ENCODE data around the gene PEF1. TPM values are rescaled to one million over a fixed set of nuclear protein-coding genes. Genes with fewer than 3 reads are reported as not detected.

The PEF1 gene
- total RNA-seq, 3 donors from 2014 or later (not counting 1 experiment from before 2014, with no cell fraction given) = 48.9 to 62.8 (median 49.9) TPM

DNA sequence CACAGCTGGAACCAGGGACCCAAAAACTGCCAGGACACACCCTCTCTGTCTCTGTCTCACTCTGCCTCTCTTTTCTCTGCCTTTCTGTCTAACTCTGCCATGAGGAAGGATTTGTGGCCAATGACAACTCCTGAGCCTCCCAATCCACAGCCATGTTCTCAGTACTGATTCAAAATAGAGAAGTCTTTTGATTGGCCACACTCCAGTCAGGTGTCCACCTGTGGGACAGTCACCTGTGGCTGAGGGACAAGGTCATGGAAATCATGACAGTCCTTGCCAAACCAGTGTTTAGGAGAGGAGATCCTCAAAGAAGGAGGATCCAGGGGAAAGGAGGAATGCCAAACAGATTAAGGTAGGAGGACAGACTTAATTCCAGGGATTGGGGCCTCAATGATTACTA lies 52.5 kb downstream of the PEF1 start:
- Mint-ChIP-seq H3K27ac (no peak overlapping the region), H3K27me3 (ENCODE audit: low read depth in 2 of 2) (peaks cover 29 to 34% of the 10 kb centered on the region in 2 donors), H3K4me3 (no peak overlapping the region), H3K36me3 (no peaks in the 10 kb centered on the region), H3K9me3 (no peaks in the 10 kb centered on the region), H3K4me1 (no peaks in the 10 kb centered on the region)
- intact Hi-C loops (cut with micrococcal nuclease) = no loop called here
- no peak for TF ChIP-seq CTCF (IDR thresholded peaks at IDR 0.05)
- no peak for DNase-seq
- no peak for ATAC-seq
- H3K27ac ChIP-seq (ENCODE audit: low read length) = no peak overlapping the region
- H3K36me3 ChIP-seq (ENCODE audit: control insufficient read depth, insufficient read depth, low read length) = no peaks in the 10 kb centered on the region
- H3K4me3 ChIP-seq (ENCODE audit: low read length) = no peak overlapping the region
- H3K9me3 ChIP-seq (ENCODE audit: control insufficient read depth, insufficient read depth, low read length) = no peaks in the 10 kb centered on the region
- H3K4me1 ChIP-seq (ENCODE audit: control insufficient read depth, insufficient read depth, low read length) = no peaks in the 10 kb centered on the region
- H3K27me3 ChIP-seq (ENCODE audit: control insufficient read depth, insufficient read depth, low read length) = peaks cover 4% of the 10 kb centered on the region

GRCh38 chr1:31591425-31592093 lies 53.1 kb downstream of the PEF1 start:
- Histone ChIP-seq H3K36me3 (ENCODE audit: control insufficient read depth, insufficient read depth, low read length) (no peaks in the 10 kb centered on the region), H3K27ac (ENCODE audit: low read length) (no peak overlapping the region), H3K9me3 (ENCODE audit: control insufficient read depth, insufficient read depth, low read length) (no peaks in the 10 kb centered on the region), H3K27me3 (ENCODE audit: control insufficient read depth, insufficient read depth, low read length) (peaks cover 4% of the 10 kb centered on the region), H3K4me1 (ENCODE audit: control insufficient read depth, insufficient read depth, low read length) (no peaks in the 10 kb centered on the region), H3K4me3 (ENCODE audit: low read length) (no peak overlapping the region)
- H3K36me3 Mint-ChIP-seq = no peaks in the 10 kb centered on the region
- no peaks in the 10 kb centered on the region for H3K9me3 Mint-ChIP-seq
- peaks cover 28 to 29% of the 10 kb centered on the region in 2 donors for H3K27me3 Mint-ChIP-seq (ENCODE audit: low read depth in 2 of 2)
- WGBS (ENCODE audit: insufficient coverage) = 88% methylated on average over 11 of the region's 11 CpGs
- H3K27ac Mint-ChIP-seq = no peak overlapping the region
- intact Hi-C loops (cut with micrococcal nuclease) = no loop called here
- ATAC-seq (no peak), DNase-seq (no peak)
- no peak overlapping the region for H3K4me3 Mint-ChIP-seq
- no peaks in the 10 kb centered on the region for H3K4me1 Mint-ChIP-seq
- no peak for TF ChIP-seq CTCF (IDR thresholded peaks at IDR 0.05)

- Mint-ChIP-seq H3K27ac (no peak overlapping the region), H3K4me1 (no peaks in the 10 kb centered on the region), H3K27me3 (ENCODE audit: low read depth in 2 of 2) (peaks cover 21 to 23% of the 10 kb centered on the region in 2 donors), H3K9me3 (no peaks in the 10 kb centered on the region), H3K36me3 (no peaks in the 10 kb centered on the region), H3K4me3 (no peak overlapping the region)
- Histone ChIP-seq H3K27ac (ENCODE audit: low read length) (no peak overlapping the region), H3K9me3 (ENCODE audit: control insufficient read depth, insufficient read depth, low read length) (no peaks in the 10 kb centered on the region), H3K27me3 (ENCODE audit: control insufficient read depth, insufficient read depth, low read length) (peaks cover 4% of the 10 kb centered on the region), H3K4me3 (ENCODE audit: low read length) (no peak overlapping the region), H3K4me1 (ENCODE audit: control insufficient read depth, insufficient read depth, low read length) (no peaks in the 10 kb centered on the region), H3K36me3 (ENCODE audit: control insufficient read depth, insufficient read depth, low read length) (no peaks in the 10 kb centered on the region)
- no peak for ATAC-seq
- TF ChIP-seq CTCF (IDR thresholded peaks at IDR 0.05) = no peak
- intact Hi-C loops (cut with micrococcal nuclease) = no loop called here
- DNase-seq = no peak
- WGBS (ENCODE audit: insufficient coverage) = 41% methylated on average over 62 of the region's 62 CpGs
Measured at GRCh38 chr1:31588751-31589515, 55.7 kb downstream of the PEF1 start.
